ENCODE results near the gene CTNNA1.

- TF ChIP-seq CTCF (IDR thresholded peaks at IDR 0.05) = no peak
- TF ChIP-seq POLR2A (IDR thresholded peaks at IDR 0.05) = no peak
These were observed 79.9 kb downstream of the CTNNA1 start for GRCh38 chr5:138833080-138833479.
